HG02870 (cell line): ENCODE data around the gene KREMEN1.

Experiments
- ATAC-seq: cut with Tn5 transposase; IDR thresholded peaks from one replicate; pipeline ENCODE4 v1.9.1; 2021; ENCODE audit warnings: mild to moderate bottlenecking, moderate library complexity; ENCODE audit not compliant: unreplicated experiment

The KREMEN1 gene

DNA sequence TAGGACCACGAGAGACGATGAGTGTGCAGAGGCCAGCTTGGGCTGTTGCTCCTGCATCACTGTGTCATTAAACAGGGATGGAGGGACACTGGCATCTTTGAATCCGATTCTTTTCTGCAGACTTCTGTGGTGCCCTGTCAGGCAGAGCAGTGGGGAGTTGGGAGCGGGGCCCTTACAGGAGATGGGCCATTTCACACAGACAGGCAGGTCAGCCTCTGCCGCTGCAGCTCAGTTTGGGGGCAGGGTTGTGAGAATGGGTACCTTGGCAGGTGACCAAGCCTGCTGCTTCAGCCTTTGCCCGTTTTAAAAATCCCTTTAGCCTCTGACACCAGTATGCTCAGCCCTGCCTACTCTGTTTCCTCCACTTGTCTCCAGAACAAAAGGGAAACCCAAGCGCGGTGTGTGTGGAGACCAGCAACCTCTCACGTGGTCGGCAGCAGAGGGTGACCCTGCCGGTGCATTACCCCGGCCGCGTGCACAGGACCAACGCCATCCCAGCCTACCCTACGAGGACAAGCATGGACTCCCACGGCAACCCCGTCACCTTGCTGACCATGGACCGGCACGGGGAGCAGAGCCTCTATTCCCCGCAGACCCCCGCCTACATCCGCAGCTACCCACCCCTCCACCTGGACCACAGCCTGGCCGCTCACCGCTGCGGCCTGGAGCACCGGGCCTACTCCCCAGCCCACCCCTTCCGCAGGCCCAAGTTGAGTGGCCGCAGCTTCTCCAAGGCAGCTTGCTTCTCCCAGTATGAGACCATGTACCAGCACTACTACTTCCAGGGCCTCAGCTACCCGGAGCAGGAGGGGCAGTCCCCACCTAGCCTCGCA is 23.8 kb upstream of the KREMEN1 start:
- no peak for ATAC-seq

DNA sequence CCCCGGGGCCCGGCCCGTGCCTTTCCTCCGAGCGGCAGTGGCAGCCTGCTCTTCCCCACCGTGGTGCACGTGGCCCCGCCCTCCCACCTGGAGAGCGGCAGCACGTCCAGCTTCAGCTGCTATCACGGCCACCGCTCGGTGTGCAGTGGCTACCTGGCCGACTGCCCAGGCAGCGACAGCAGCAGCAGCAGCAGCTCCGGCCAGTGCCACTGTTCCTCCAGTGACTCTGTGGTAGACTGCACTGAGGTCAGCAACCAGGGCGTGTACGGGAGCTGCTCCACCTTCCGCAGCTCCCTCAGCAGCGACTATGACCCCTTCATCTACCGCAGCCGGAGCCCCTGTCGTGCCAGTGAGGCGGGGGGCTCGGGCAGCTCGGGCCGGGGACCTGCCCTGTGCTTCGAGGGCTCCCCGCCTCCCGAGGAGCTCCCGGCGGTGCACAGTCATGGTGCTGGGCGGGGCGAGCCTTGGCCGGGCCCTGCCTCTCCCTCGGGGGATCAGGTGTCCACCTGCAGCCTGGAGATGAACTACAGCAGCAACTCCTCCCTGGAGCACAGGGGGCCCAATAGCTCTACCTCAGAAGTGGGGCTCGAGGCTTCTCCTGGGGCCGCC is 23.1 kb upstream of the KREMEN1 start:
- ATAC-seq, result no peak

DNA sequence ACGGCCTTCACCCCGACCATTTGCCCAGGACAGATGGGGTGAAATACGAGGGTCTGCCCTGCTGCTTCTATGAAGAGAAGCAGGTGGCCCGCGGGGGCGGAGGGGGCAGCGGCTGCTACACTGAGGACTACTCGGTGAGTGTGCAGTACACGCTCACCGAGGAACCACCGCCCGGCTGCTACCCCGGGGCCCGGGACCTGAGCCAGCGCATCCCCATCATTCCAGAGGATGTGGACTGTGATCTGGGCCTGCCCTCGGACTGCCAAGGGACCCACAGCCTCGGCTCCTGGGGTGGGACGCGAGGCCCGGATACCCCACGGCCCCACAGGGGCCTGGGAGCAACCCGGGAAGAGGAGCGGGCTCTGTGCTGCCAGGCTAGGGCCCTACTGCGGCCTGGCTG is 22.4 kb upstream of the KREMEN1 start:
- ATAC-seq, result no peak

DNA sequence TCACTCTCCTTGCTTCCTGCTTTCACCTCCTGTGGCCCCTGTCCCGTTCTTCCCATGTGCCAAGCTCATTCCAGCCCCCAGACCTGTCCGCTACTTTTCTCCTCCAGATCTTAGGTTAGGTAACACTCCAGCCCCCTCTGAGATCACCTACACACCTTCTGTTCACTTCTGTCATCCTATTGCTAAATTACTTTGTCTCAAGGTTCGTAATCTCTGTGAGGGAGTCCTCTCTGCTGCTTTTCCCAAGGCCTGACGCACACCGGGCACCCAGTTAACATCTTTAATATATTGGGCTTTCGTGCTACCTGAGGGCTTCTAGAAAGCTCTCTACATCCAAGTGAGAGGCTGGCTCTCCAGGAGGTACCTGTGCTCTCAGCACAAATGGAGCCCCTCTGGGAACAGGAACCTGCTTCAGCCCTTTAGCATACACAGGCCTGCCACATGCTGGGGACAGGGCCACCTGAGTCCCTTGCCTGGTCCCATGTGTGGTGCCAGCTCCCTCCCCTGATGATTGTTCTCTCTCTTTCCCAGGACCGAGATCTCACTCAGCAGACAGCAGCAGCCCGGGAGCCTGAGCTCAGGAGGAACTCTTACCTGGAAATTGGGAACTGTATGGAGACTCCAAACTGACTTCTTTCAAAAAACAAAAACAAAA is 19.7 kb upstream of the KREMEN1 start:
- ATAC-seq, result no peak

DNA sequence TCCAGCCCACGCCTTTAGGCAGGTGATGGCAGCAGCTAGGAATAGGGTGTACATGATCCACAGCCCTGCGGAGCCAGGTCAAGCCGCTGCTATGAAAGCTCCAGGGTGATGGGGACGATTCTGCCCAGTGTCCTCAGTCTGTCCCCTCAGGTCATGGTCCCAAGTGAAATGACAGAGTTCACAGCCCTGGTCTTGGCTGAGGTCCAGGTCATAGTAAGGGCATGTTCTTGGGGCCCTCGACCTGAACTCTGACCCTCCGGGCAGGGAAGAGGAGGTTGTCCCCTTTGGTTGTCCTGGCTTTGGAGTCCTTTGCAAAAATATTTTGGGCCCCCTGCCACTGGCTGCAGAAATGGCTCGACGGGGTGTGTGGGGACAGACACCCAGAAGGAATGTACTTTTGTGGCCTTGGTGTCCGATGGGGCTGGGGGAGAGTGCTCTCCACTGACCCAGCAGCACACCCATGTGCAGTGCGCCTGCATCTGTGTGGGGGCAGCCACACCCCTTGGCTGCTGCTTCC is 18.5 kb upstream of the KREMEN1 start:
- no peak for ATAC-seq

DNA sequence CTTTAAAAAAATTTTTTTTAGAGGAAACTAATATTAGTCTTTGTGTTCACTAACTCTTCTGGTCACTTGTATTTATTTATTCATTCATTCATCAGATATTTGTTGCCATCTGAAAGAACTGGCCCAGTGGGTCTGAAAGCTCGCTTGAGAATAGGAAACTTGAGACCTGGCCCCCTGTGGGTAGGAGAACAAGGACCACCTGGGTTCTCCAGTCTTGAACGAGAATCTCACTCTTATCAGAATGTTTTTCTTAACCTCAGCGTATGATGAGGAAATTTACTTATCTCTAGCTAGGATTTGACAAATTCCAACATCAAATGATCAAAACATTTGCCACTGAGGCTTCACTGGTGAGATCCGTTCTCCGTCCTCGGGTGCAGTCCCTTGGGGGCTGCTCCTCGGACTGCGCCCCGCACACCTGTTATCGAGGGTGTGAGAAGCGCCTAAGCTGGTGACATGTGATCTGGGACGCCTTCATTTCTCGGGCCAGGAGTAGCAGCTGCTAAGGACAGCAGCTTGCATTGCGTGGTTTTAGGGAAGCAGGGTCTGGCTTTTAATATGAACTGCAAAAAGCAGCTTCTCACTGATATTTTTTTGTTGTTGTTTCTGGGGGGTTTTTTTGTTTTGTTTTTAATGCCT is 17.5 kb upstream of the KREMEN1 start:
- ATAC-seq, result no peak

DNA sequence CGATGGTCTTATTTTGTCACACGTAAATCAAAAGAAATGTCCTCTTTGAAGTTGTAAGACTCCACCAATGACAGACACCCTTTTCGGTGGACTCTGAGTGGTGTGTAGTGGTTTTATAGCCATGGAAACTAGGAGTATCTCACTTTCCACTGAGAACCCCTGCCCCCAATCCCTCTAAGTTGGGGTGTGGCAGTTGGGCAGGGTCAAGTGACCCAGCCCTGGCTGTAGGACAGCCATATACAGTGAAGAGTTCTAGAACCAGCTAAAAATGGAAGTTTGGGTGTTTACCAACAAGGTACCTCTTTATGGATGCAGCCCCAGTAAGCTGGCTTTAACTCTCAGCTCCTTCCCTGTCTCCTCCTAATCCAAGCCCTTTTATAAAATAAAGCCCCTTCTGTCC is 16.4 kb upstream of the KREMEN1 start:
- no peak for ATAC-seq

DNA sequence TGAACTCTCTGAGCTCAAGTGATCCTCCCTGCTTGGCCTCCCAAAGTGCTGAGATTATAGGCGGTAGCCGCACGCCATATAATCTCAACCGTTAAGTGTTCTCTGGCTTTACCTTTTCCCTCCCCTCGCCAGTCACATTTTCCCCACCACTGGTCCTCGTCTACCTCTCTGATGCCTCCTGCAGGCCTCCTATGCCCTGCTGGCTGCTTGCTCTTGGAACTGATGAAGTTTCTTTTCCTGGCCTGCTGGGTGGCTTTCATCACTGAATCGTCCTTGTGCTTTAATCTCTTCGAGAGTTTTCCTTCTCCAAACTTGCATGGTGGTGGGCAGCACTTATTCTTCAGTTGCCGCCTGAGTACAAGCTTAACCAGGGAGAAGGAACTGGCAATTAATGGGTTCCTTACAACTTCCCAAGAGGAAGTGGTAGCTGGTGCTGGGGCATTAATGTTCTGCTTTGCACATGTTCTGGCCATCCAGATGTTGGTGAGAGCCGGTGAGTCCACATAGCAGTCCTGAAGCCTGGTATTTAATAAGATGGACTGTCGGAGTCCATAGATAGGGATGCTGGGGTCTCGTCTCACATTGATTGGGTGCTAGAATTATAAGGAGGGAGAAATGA is 12.5 kb upstream of the KREMEN1 start:
- no peak for ATAC-seq

DNA sequence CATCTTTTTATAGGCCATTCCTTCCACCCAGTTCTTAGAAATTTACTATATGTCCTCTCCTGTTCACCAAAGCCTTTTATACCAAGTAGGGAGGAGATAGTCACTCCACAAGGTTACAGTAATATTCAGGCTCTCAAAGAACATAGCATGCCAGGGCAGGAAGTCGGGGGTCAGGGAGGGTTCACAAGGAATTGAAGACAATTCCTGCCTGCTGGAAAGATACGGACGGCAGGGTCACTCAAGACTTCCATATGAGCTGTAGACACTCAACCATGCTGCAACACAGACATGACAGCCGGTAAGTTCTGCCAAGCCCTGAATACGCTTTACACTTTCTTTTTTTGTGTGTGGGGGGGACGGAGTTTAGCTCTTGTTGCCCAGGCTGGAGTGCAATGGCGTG is 11.9 kb upstream of the KREMEN1 start:
- ATAC-seq, result no peak

DNA sequence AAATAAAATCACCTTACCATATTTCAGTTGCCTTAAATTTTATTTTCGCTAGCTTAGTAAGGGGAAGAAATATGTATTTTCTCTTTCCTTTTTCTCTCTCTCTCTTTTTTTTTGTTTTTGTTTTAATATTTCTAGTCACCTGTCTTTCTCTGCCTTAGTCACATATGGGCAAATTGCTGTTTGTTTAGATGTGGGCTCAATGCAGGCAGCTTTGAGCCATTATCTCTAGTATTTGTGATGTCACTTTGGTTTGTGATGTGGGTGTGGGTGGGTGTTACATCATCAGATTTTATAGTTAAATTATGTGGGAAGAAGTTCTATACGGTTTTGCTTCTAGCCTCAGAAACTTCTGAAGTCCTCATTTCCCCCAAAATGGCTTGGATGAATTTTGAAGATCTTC is 11.1 kb upstream of the KREMEN1 start, which contains the start of gene C22orf31:
Gene C22orf31, minus strand, starts transcription at position 59 of the 400 bp plus-strand sequence. Its CDS starts 39 bp downstream, at position 20.
- ATAC-seq, result no peak

DNA sequence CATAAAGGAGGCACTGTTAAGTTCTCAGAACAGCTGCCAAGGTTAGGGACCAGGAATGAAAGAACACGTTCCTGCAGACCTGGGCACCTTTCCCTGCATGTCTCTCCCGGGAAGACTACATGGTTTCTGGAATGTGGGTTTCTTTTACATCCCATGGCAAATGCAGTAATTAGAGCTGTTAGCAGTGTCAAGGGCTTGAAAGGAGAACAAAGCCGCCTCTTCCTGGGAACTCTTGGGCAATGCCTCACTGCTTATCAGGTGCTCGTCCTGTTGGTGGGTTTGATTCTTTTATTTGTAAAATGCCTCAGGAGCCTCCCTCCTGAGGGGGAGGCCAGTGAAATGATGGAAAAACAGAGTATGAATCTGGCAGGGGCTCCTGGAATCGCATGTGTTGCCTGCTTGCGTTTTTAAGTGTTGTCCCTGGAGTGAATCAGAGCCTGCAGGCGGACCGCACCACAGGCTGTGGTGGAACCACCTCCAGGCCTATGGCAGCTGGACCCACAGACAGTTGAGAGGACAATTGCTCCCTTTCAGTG is 10.5 kb upstream of the KREMEN1 start:
- no peak for ATAC-seq

DNA sequence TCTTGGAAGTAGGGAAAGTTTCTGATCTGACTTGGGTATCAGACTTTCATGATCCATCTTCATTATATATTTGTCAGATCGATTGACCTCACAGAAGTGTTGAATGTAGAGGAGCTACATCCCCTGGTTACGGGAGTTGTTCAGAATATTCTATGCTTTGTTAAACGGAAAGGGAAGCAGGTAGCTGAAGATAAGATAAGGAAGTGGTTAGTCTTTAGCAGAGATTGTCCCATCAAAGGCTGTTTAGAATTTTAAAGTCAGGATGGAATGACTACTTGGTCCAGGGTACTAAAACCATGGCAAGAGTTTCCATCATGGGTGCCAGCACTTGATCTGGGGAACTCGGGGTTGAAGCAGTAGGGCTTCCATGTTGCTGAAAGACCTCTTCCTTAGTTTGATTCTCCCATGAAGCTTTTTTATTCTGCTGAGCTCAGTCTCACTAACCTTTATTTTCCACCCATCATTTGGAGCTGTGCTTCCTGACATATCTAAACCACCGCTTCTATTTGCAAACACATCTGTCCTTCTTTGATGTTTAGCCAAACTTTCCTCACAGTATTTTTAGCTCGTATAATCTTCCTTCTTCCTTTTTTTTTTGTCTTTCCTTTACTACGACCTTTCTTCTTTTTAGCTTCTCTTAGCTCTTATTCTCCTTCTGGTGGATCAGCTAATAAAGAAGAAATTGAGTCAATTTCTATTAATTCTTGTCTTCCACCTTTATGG is 7.2 kb upstream of the KREMEN1 start:
- ATAC-seq, result no peak

DNA sequence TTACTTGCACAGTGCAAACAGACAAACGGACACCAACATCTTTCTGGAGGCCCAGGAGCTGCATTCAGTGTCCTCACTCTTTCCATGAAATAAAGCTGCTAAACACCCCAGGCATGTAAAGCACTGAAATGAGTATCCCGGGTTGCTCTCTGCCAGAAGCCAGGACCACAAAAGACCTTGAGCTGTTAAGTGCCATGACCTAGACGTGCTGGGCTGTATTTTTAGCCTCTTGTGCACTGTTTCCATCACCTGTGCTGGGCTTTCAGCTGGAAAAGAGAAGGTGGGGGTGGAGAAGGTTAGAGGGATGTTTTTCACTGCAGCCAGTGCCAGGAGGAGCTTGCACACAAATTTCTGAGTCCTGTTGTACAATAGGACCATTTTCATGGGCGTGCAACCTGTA is 3.4 kb upstream of the KREMEN1 start:
- no peak for ATAC-seq

DNA sequence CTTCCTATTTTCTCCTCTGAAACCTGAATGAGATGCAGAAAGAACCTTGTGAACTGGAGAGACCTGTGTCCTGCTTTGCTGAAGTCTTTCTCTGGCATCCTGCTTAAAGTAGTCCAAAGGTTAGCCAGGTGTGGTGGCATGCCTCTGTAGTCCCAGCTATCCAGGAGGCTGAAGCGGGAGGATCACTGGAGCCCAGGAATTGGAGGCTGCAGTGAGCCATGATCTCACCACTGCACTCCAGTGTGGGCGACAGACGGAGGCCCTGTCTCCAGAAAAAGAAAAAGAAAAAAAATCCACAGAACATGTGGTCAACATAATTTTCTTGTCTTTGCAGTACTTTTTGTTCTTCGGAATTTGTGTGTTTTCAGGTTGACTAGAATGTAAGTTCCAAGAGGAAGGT is 2.3 kb upstream of the KREMEN1 start:
- no peak for ATAC-seq

DNA sequence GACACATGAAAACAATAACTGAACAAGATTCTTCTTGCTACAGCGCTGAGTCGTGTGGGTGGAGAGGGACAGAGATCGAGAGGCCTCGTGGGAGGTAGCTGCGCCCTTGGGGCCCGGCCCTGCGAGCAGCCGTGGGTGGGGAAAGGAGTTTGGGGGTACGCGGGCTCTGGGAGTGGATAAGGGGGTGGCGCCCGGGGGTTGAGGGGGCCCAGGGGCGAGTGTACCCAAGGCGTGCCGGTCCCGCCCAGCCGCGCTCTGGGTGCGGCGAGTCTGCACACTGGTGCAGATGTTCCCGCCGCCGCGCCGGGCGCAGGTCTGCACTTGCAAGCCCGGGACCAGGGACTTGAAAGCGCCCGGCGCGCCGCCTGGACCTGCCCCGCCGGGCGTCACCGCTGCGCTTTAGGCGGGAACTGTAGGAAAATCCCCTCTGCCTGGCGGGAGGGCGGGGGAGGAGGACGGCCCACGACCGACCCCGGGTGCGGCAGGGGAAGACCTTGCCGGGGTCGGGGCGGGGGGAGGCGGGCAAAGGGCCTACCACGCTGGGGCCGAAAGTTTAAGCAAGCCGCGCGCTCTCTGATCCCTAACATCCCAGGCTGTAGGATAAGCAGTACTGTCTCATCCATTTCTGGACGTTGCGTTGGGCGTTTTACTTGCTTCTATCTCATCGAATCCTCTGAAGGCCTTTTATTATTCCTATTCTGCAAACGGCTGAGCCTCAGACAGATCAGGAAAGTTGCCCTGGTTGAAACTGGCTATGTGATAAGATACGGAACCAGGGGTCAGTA is 1.4 kb upstream of the KREMEN1 start:
- ATAC-seq, result no peak

DNA sequence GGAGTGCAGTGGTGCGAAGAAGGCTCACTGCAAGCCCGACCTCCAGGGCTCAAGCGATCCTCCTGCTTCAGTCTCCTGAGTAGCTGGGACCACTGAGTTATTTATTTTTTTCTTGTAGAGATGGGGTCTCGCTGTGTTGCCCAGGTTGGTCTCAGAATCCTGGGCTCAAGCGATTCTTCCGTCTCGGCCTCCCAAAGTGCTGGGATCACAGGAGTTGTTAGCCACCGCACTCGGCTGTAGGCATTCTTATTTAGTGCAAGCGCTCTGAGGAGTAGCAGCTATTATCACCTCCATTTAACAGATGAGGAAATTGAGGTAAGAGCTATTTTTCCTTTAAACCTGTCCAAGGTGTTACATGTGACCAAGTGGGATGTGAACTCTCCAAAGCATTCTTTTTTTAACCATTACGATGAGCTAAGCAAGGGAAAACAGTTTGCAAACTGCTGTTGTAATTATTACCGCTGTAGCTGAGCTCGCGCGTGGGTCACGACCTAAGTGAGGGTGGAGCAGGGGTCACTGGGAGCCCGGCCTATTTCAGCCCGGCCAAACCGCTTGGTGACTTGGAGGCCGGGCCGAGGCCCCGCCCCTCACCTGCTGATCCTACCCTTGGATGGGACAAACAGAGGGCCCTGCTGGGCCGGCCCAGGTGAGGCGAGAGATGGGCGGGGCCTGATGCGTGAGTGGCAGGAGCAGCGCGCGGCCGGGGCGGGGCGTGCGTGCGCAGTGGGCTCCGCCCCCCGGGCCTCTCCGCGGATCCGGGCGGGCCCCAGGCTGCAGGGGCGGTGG is 449 bp upstream of the KREMEN1 start:
- peak; percentile 78 for ATAC-seq

DNA sequence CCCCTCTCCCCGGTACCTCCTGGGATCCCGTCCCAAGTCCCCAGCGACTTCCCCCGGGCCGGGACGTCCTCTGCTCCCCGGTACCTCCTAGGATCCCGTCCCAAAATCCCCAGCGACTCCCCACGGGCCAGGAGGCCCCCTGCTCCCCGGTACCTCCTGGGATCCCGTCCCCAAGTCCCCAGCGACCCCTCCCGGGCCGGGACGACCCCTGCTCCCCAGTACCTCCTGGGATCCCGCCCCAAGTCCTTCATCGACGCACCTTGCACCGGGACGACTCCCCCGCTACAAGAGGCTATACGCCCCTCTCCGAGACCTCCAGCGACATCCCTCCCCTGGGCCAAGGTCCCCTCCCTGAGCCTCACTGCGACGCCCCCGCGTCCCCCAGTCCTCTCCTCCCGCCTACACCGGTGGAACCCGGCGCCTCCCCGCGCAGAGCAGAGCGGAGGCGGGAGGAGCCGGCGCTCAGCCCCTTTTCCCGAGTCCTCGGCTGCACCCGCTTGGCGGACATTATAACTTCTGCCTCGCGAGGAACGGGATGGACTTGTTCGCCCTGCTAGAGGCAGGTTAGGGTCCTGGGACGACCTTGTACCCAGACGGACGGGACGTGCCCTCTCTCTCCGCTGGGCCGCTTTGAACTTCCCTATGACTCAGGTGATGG is 912 bp downstream of the KREMEN1 start:
- no peak for ATAC-seq

DNA sequence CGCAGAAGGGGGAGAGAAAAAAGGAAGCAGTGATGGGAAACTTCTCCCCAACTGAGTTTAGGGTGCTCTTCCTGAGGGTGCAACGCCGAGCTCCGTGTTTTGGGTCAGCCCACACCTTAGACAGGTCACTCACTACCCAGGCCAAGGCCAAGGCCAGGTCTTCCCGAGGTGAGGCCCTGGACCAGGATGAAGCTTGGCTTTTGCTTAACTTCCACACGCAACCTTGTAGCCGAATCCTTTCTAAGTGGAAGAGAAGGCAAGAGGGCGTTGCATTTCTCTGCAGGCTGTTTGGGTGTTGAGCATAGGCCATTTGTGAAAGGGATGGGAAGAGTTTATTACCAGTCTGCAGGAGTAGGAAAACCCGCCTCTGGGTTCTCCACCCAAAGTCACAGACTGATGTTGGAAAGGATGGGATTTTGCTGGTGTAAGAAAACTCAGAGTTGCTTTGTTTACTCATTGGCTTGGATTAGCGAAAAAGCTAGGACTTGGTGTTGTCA is 1.5 kb downstream of the KREMEN1 start:
- ATAC-seq, result no peak
